Naive thymus-derived CD4-positive, alpha-beta T cell (primary cell): Measurements from ENCODE around the gene GNG14. TPM values are rescaled to one million over a fixed set of nuclear protein-coding genes. Genes with fewer than 3 reads are reported as not detected.

ENCODE experiments used
- ATAC-seq: fragments of 150-1000 bp; cut with Tn5 transposase; 2 replicates; pipeline ENCODE4 v1.10.0; 2021; ENCODE audit warnings: mild to moderate bottlenecking, moderate library complexity
- CTCF ChIA-PET: fragments of 350-600 bp; sonication (Branson Sonifier 250); formaldehyde crosslinking; loops from one replicate; lab custom pipeline; 2021; ENCODE audit warnings: antibody characterized with exemption; lab: Charles Lee
- POLR2A ChIA-PET: fragments of 350-600 bp; sonication (Branson Sonifier 250); formaldehyde crosslinking; loops from one replicate; lab custom pipeline; 2021; ENCODE audit warnings: antibody characterized with exemption, inconsistent platforms; lab: Charles Lee
- DNase-seq, 9 donors: peaks; one replicate each; pipeline versions ENCODE4 v3.0.0 to v3.0.0-alpha.2; 2020 to 2022; ENCODE audit warnings: mixed read lengths in 1 of 9
- H3K27ac ChIP-seq: one replicate; pipeline ENCODE4 v1.7.0; 2013; ENCODE audit warnings: mild to moderate bottlenecking, low read depth, low read length, moderate library complexity
- H3K27me3 ChIP-seq, 2 donors: one replicate each; pipeline ENCODE4 v1.7.0; 2013; ENCODE audit warnings: low read length in 2 of 2, mild to moderate bottlenecking in 2 of 2, moderate library complexity in 2 of 2; ENCODE audit not compliant: control insufficient read depth in 2 of 2, insufficient read depth in 2 of 2
- H3K36me3 ChIP-seq, 3 experiments: 1 replicate in 2 of 3; 2 replicates in 1 of 3; pipeline ENCODE4 v1.7.0; 2013; ENCODE audit warnings: low read length in 3 of 3, mild to moderate bottlenecking in 3 of 3, moderate library complexity in 1 of 3; ENCODE audit not compliant: insufficient read depth in 3 of 3, control insufficient read depth in 2 of 3
- H3K4me1 ChIP-seq, 2 donors: one replicate each; pipeline ENCODE4 v1.7.0; 2013; ENCODE audit warnings: low read length in 2 of 2, mild to moderate bottlenecking in 2 of 2, moderate library complexity in 1 of 2; ENCODE audit not compliant: control insufficient read depth in 2 of 2, insufficient read depth in 2 of 2
- H3K4me3 ChIP-seq: 2 replicates; pipeline ENCODE4 v1.7.0; 2013; ENCODE audit warnings: mild to moderate bottlenecking, low read length
- H3K9me3 ChIP-seq, 3 experiments: 1 replicate in 2 of 3; 2 replicates in 1 of 3; pipeline ENCODE4 v1.7.0; 2013; ENCODE audit warnings: low read length in 3 of 3; ENCODE audit not compliant: control insufficient read depth in 2 of 3
- H3K27ac Mint-ChIP-seq, 9 donors: one replicate each; pipeline ENCODE4 v1.8.0; 2020 to 2022; ENCODE audit warnings: mixed read lengths in 9 of 9, mild to moderate bottlenecking in 8 of 9, moderate library complexity in 5 of 9, inconsistent platforms in 2 of 9
- H3K27me3 Mint-ChIP-seq, 5 donors: one replicate each; pipeline ENCODE4 v1.8.0; 2021 to 2022; ENCODE audit warnings: mixed read lengths in 5 of 5, mild to moderate bottlenecking in 1 of 5
- H3K36me3 Mint-ChIP-seq, 5 donors: one replicate each; pipeline ENCODE4 v1.8.0; 2020 to 2022; ENCODE audit warnings: mixed read lengths in 5 of 5, mild to moderate bottlenecking in 3 of 5, inconsistent platforms in 1 of 5
- H3K4me1 Mint-ChIP-seq, 7 donors: one replicate each; pipeline ENCODE4 v1.8.0; 2020 to 2022; ENCODE audit warnings: mixed read lengths in 7 of 7, mild to moderate bottlenecking in 3 of 7, inconsistent platforms in 1 of 7
- H3K4me3 Mint-ChIP-seq, 10 donors: one replicate each; pipeline ENCODE4 v1.8.0; 2020 to 2022; ENCODE audit warnings: mild to moderate bottlenecking in 10 of 10, mixed read lengths in 10 of 10, moderate library complexity in 6 of 10, inconsistent platforms in 2 of 10
- H3K9me3 Mint-ChIP-seq, 11 donors: one replicate each; pipeline ENCODE4 v1.8.0; 2020 to 2022; ENCODE audit warnings: mixed read lengths in 11 of 11, mild to moderate bottlenecking in 4 of 11, inconsistent platforms in 1 of 11, moderate library complexity in 1 of 11
- intact Hi-C, 2 donors: fragments of 100-400 bp; cut with micrococcal nuclease; formaldehyde crosslinking; loops; one replicate each; pipeline ENCODE4 v1.15.1; 2023
- polyA plus RNA-seq, 2 donors: library from polyadenylated mRNA; unstranded; fragments of 300-500 nt; fragmentation: Illumina TruSeq; gene quantifications; one replicate each; pipeline ENCODE4 v1.2.3, GENCODE V29; 2021
- total RNA-seq, 6 experiments: library from RNA in 5 of 6; stranded (reverse) in 5 of 6; gene quantifications; 1 replicate in 5 of 6; 2 replicates in 1 of 6; pipeline ENCODE4 v1.2.3 and lab custom pipeline; 2021 to 2026

Gene GNG14
- total and polyA plus RNA-seq, 7 experiments from 2014 or later = not detected

- H3K4me3 Mint-ChIP-seq = no peak overlapping the region
- POLR2A ChIA-PET = interaction anchor here (0.5 kb wide), 1 partner anchor 531 kb away, joined by 3 read pairs; no protein-coding TSS in a partner anchor
- no peaks in the 10 kb centered on the region for H3K9me3 Mint-ChIP-seq
- Histone ChIP-seq H3K4me1 (peaks cover 5% of the 10 kb centered on the region in 2 donors), H3K9me3 (no peaks in the 10 kb centered on the region), H3K27me3 (no peaks in the 10 kb centered on the region), H3K36me3 (peaks cover 0 to 66% (median 11%) of the 10 kb centered on the region in 3 experiments), H3K27ac (no peak overlapping the region), H3K4me3 (no peak overlapping the region)
- peak overlapping the region in 1 of 9 donors; percentile 56 for H3K27ac Mint-ChIP-seq
- ATAC-seq (no peak), DNase-seq (no peak)
- H3K27me3 Mint-ChIP-seq = no peaks in the 10 kb centered on the region
- intact Hi-C loops = no loop called here
- CTCF ChIA-PET = no interaction called here
- peaks cover 0 to 11% (median 7%) of the 10 kb centered on the region in 7 donors for H3K4me1 Mint-ChIP-seq
- H3K36me3 Mint-ChIP-seq = peaks cover 0 to 24% (median 4%) of the 10 kb centered on the region in 5 donors
Observed at GRCh38 chr19:12701596-12702282, 13.9 kb downstream of the GNG14 start.

DNA sequence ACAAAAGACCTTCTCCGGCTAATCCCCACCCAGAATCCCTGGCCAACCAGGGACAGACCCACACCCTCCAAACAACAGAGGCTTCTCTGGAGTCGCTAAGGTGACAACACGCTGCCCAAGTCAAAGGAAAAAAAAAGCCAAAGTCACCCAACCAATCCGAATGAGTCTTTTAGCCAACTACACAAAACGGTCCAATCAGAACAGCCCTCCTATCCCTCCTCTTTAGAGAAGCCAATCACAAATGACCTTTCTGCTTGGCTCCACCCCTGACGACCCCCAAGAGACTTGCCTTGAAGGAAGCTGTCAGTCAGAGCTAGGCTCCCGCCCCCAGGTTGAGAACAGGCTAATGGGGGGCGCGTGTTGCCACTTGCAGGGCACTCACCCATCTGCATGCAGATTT is 15.2 kb downstream of the GNG14 start:
- Histone ChIP-seq H3K4me1 (no peaks in the 10 kb centered on the region), H3K4me3 (no peak overlapping the region), H3K9me3 (no peaks in the 10 kb centered on the region), H3K36me3 (peaks cover 0 to 73% (median 11%) of the 10 kb centered on the region in 3 experiments), H3K27ac (no peak overlapping the region), H3K27me3 (no peaks in the 10 kb centered on the region)
- Mint-ChIP-seq H3K27ac (peak overlapping the region in 1 of 9 donors; percentile 19), H3K27me3 (no peaks in the 10 kb centered on the region), H3K9me3 (no peaks in the 10 kb centered on the region), H3K4me1 (peaks cover 0 to 7% (median 3%) of the 10 kb centered on the region in 7 donors), H3K4me3 (no peak overlapping the region), H3K36me3 (peaks cover 0 to 25% (median 4%) of the 10 kb centered on the region in 5 donors)
- DNase-seq (no peak), ATAC-seq (no peak)
- POLR2A ChIA-PET = no interaction called here
- intact Hi-C loops = no loop called here
- CTCF ChIA-PET = interaction anchor here (0.6 kb wide), 1 partner anchor 39 kb away, joined by 5 read pairs; no protein-coding TSS in a partner anchor

- no peaks in the 10 kb centered on the region for H3K27me3 Mint-ChIP-seq
- H3K27ac ChIP-seq = no peak overlapping the region
- intact Hi-C loops = no loop called here
- peaks cover 0 to 26% (median 4%) of the 10 kb centered on the region in 5 donors for H3K36me3 Mint-ChIP-seq
- peaks cover 0 to 85% (median 12%) of the 10 kb centered on the region in 3 experiments for H3K36me3 ChIP-seq
- H3K4me3 Mint-ChIP-seq = no peak overlapping the region
- H3K27ac Mint-ChIP-seq = no peak overlapping the region
- H3K9me3 ChIP-seq = no peaks in the 10 kb centered on the region
- ATAC-seq = no peak
- no peak for DNase-seq
- no peaks in the 10 kb centered on the region for H3K4me1 ChIP-seq
- H3K4me3 ChIP-seq = no peak overlapping the region
- CTCF ChIA-PET = no interaction called here
- peaks cover 0 to 4% (median 0%) of the 10 kb centered on the region in 7 donors for H3K4me1 Mint-ChIP-seq
- no peaks in the 10 kb centered on the region for H3K27me3 ChIP-seq
- H3K9me3 Mint-ChIP-seq = no peaks in the 10 kb centered on the region
- POLR2A ChIA-PET = interaction anchor here (1.4 kb wide), 1 partner anchor 8 kb away, joined by 3 read pairs; the partner anchor contains the start of gene FBXW9
Observed at GRCh38 chr19:12705169-12705568, 17.4 kb downstream of the GNG14 start.

DNA sequence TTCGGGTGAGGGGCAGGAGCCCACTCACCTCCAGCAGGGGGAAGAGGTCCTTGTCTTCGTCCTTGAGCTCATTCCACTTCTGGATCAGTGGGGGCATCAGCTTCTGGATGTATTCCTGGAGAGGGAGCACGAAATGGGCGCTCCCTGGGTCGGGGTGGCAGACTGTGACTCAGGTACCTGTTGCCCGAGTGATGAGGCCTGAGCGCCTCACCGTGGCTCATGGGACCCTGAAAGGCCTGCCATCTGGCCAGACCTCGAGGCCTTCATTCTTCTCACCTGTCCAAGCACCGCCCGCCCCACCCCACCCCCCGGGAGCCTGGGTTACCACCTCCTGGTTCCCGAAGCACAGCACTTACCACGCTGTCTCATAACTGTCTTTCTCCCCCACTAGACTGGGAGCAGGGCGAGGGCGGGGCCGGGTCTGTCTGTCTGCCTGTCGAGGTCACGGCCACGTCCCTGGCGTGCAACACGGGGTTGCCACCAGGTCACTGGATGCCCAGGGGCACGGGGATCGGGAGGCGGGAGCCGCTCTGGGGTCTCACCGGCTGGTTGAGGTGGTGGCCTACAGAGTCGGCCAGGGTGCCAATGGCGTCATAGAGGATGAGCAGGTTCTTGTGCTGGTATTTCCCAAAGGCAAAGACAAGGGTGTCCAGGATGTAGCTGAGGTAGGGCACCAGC is 18.0 kb downstream of the GNG14 start:
- Histone ChIP-seq H3K27me3 (no peaks in the 10 kb centered on the region), H3K4me3 (no peak overlapping the region), H3K36me3 (peaks cover 0 to 87% (median 16%) of the 10 kb centered on the region in 3 experiments), H3K27ac (no peak overlapping the region), H3K9me3 (no peaks in the 10 kb centered on the region), H3K4me1 (no peaks in the 10 kb centered on the region)
- Mint-ChIP-seq H3K27me3 (no peaks in the 10 kb centered on the region), H3K36me3 (peaks cover 0 to 31% (median 4%) of the 10 kb centered on the region in 5 donors), H3K4me1 (peaks cover 0 to 4% (median 0%) of the 10 kb centered on the region in 7 donors), H3K27ac (no peak overlapping the region), H3K9me3 (no peaks in the 10 kb centered on the region), H3K4me3 (no peak overlapping the region)
- intact Hi-C loops = no loop called here
- no peak for ATAC-seq
- POLR2A ChIA-PET = interaction anchor here (1.4 kb wide), 1 partner anchor 9 kb away, joined by 3 read pairs; the partner anchor contains the start of gene FBXW9
- CTCF ChIA-PET = no interaction called here
- no peak for DNase-seq

DNA sequence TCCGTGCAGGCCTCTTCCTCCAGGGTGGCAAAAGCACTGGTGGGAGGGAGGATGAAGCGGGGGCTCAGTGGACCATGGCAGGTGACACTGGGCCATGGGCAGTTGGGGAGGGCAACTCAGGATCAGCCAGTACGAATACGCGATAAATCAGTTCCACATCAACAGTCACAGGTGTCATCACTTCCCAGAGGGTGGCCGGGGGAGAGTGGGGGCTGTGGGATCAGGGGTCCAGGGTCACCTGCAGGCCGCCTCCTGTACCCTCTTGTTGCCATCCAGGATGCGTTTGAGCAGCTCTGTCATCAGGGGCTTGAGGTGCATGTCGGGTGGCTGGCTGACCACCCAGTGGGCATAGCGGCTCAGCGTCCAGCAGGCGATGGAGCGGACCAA is 18.5 kb downstream of the GNG14 start:
- POLR2A ChIA-PET = no interaction called here

DNA sequence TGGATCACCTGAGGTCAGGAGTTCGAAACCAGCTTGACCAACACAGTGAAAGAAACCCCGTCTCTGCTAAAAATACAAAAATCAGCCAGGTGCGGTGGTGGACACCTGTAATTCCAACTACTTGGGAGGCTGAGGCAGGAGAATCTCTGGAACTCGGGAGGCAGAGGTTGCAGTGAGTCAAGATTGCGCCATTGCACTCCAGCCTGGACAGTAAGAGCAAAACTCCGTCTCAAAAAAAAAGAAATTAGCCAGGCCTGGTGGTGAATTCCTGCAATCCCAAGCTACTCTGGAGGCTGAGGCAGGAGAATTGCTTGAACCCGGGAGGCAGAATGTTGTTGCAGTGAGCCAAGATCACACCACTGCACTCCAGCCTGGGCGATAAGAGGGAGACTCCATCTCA is 20.8 kb downstream of the GNG14 start:
- ChIA-PET POLR2A (interaction anchor here (0.6 to 0.8 kb wide), 3 partner anchors 12 to 188 kb away, joined by 3 to 7 read pairs (median 4); partner anchors contain the start of gene FBXW9), CTCF (interaction anchor here (0.6 to 1.5 kb wide), 3 partner anchors 51 to 259 kb away, joined by 3 to 5 read pairs (median 4); no protein-coding TSS in a partner anchor)
- Histone ChIP-seq H3K4me3 (no peak overlapping the region), H3K9me3 (no peaks in the 10 kb centered on the region), H3K36me3 (peaks cover 0 to 75% (median 14%) of the 10 kb centered on the region in 3 experiments), H3K27me3 (no peaks in the 10 kb centered on the region), H3K4me1 (no peaks in the 10 kb centered on the region), H3K27ac (no peak overlapping the region)
- no peak for ATAC-seq
- peaks cover 0 to 41% (median 4%) of the 10 kb centered on the region in 5 donors for H3K36me3 Mint-ChIP-seq
- intact Hi-C loops = no loop called here
- H3K9me3 Mint-ChIP-seq = no peaks in the 10 kb centered on the region
- no peak overlapping the region for H3K4me3 Mint-ChIP-seq
- H3K27ac Mint-ChIP-seq = no peak overlapping the region
- H3K27me3 Mint-ChIP-seq = no peaks in the 10 kb centered on the region
- DNase-seq = no peak
- H3K4me1 Mint-ChIP-seq = no peaks in the 10 kb centered on the region

More for the DNA sequence above, 18.5 kb downstream of the GNG14 start:
- intact Hi-C loops = no loop called here
- Mint-ChIP-seq H3K4me1 (peaks cover 0 to 4% (median 0%) of the 10 kb centered on the region in 7 donors), H3K27ac (no peak overlapping the region), H3K27me3 (no peaks in the 10 kb centered on the region), H3K4me3 (no peak overlapping the region), H3K9me3 (no peaks in the 10 kb centered on the region), H3K36me3 (peaks cover 0 to 36% (median 4%) of the 10 kb centered on the region in 5 donors)
- H3K27ac ChIP-seq = no peak overlapping the region
- CTCF ChIA-PET = no interaction called here
- peaks cover 0 to 86% (median 17%) of the 10 kb centered on the region in 3 experiments for H3K36me3 ChIP-seq
- H3K4me3 ChIP-seq = no peak overlapping the region
- no peaks in the 10 kb centered on the region for H3K9me3 ChIP-seq
- no peak for DNase-seq
- H3K4me1 ChIP-seq = no peaks in the 10 kb centered on the region
- no peaks in the 10 kb centered on the region for H3K27me3 ChIP-seq
- ATAC-seq = no peak
